GM23338 (cell line): ENCODE data around the gene ABCA7. TPM values are rescaled to one million over a fixed set of nuclear protein-coding genes. Genes with fewer than 3 reads are reported as not detected.

Experiments used
- ATAC-seq: fragments of 200-7000 bp; cut with Tn5 transposase; 3 replicates; pipeline ENCODE4 v1.9.1; 2020
- DNase-seq: peaks from one replicate; pipeline ENCODE4 v3.0.0-alpha.2; 2015; ENCODE audit warnings: low spot score
- H2AFZ ChIP-seq: fragments of 200-600 bp; sonication (generic); 2 replicates; pipeline ENCODE4 v1.8.0; 2016; ENCODE audit warnings: antibody characterized with exemption, mild to moderate bottlenecking, moderate library complexity
- H3F3A ChIP-seq: fragments of 200-600 bp; sonication (generic); replicated peaks from 2 replicates; pipeline ENCODE4 v1.8.0; 2017; ENCODE audit warnings: antibody characterized with exemption, mixed run types, low read depth
- H3K27ac ChIP-seq: fragments of 200-600 bp; sonication (generic); 2 replicates; pipeline ENCODE4 v1.6.1; 2016; ENCODE audit warnings: low read depth
- H3K27me3 ChIP-seq: fragments of 200-600 bp; sonication (generic); 2 replicates; pipeline ENCODE4 v1.8.0; 2016; ENCODE audit warnings: mild to moderate bottlenecking, mixed run types, moderate library complexity; ENCODE audit not compliant: insufficient read depth
- H3K36me3 ChIP-seq: fragments of 200-600 bp; sonication (generic); 2 replicates; pipeline ENCODE4 v1.8.0; 2016; ENCODE audit warnings: mild to moderate bottlenecking; ENCODE audit not compliant: insufficient read depth
- H3K4me1 ChIP-seq: fragments of 200-600 bp; sonication (generic); 2 replicates; pipeline ENCODE4 v1.8.0; 2016; ENCODE audit warnings: mild to moderate bottlenecking, moderate library complexity; ENCODE audit not compliant: insufficient read depth
- H3K4me2 ChIP-seq: fragments of 200-600 bp; sonication (generic); 2 replicates; pipeline ENCODE4 v1.7.1; 2017; ENCODE audit warnings: mixed run types
- H3K4me3 ChIP-seq: fragments of 200-600 bp; sonication (generic); 2 replicates; pipeline ENCODE4 v1.6.1; 2016; ENCODE audit warnings: mixed run types
- H3K79me2 ChIP-seq: fragments of 200-600 bp; sonication (generic); replicated peaks from 2 replicates; pipeline ENCODE4 v1.8.0; 2017; ENCODE audit warnings: mild to moderate bottlenecking; ENCODE audit not compliant: insufficient read depth
- H3K9me2 ChIP-seq: fragments of 200-600 bp; sonication (generic); 2 replicates; pipeline ENCODE4 v1.8.0; 2017; ENCODE audit not compliant: insufficient read depth
- H4K20me1 ChIP-seq: fragments of 200-600 bp; sonication (generic); replicated peaks from 2 replicates; pipeline ENCODE4 v1.8.0; 2017; ENCODE audit warnings: mild to moderate bottlenecking; ENCODE audit not compliant: insufficient read depth
- H3K27ac Mint-ChIP-seq: 2 replicates; pipeline ENCODE4 v1.8.0; 2020; ENCODE audit warnings: inconsistent platforms, mild to moderate bottlenecking, moderate library complexity, mixed read lengths
- H3K27me3 Mint-ChIP-seq: 3 replicates; pipeline ENCODE4 v1.8.0; 2022; ENCODE audit warnings: low read depth, mild to moderate bottlenecking, moderate library complexity, mixed read lengths, inconsistent platforms; ENCODE audit not compliant: insufficient read depth, poor library complexity
- H3K36me3 Mint-ChIP-seq: 3 replicates; pipeline ENCODE4 v1.8.0; 2021; ENCODE audit warnings: low read depth, mild to moderate bottlenecking, inconsistent platforms, moderate library complexity, mixed read lengths
- H3K4me1 Mint-ChIP-seq: 3 replicates; pipeline ENCODE4 v1.8.0; 2020; ENCODE audit warnings: mild to moderate bottlenecking, inconsistent platforms, mixed read lengths
- H3K4me3 Mint-ChIP-seq: 3 replicates; pipeline ENCODE4 v1.8.0; 2021; ENCODE audit warnings: moderate library complexity, mild to moderate bottlenecking, inconsistent platforms, mixed read lengths
- H3K9me3 Mint-ChIP-seq: 3 replicates; pipeline ENCODE4 v1.8.0; 2020; ENCODE audit warnings: moderate library complexity, mild to moderate bottlenecking, inconsistent platforms, mixed read lengths
- CREB1 ChIP-seq: fragments of 250-450 bp; sonication (Bioruptor Pico); IDR thresholded peaks from 2 replicates; pipeline ENCODE4 v1.5.0; 2020; ENCODE audit warnings: low read depth, mild to moderate bottlenecking, moderate library complexity
- CTCF ChIP-seq, 2 experiments: fragments of 200-600 bp in 1 of 2; sonication (generic) in 1 of 2; conservative IDR thresholded peaks; 2 replicates each; pipeline versions ENCODE4 v1.5.1 to v1.6.1; 2016 to 2017; ENCODE audit warnings: antibody characterized with exemption in 2 of 2, low read depth in 2 of 2, mild to moderate bottlenecking in 2 of 2, moderate library complexity in 1 of 2
- ETS1 ChIP-seq: IDR thresholded peaks from 2 replicates; pipeline ENCODE4 v1.6.1; 2016; ENCODE audit warnings: antibody characterized with exemption
- EZH2 ChIP-seq: fragments of 200-600 bp; sonication (generic); IDR thresholded peaks from one replicate; pipeline ENCODE4 v1.8.0; 2017; ENCODE audit warnings: antibody characterized with exemption, mild to moderate bottlenecking, low read depth; ENCODE audit not compliant: unreplicated experiment
- EZH2phosphoT487 ChIP-seq: fragments of 200-600 bp; sonication (generic); IDR thresholded peaks from one replicate; pipeline ENCODE4 v1.8.1; 2018; ENCODE audit warnings: antibody characterized with exemption; ENCODE audit not compliant: unreplicated experiment
- JUNB ChIP-seq: IDR thresholded peaks from one replicate; pipeline ENCODE4 v1.6.1; 2016; ENCODE audit warnings: antibody characterized with exemption; ENCODE audit not compliant: unreplicated experiment
- NANOG ChIP-seq: IDR thresholded peaks from 2 replicates; pipeline ENCODE4 v1.6.1; 2016; ENCODE audit warnings: antibody characterized with exemption, borderline replicate concordance
- POLR2AphosphoS5 ChIP-seq: IDR thresholded peaks from 2 replicates; pipeline ENCODE4 v1.6.1; 2016; ENCODE audit warnings: antibody characterized with exemption, low read depth
- REST ChIP-seq: IDR thresholded peaks from one replicate; pipeline ENCODE4 v1.6.1; 2018; ENCODE audit warnings: antibody characterized with exemption; ENCODE audit not compliant: unreplicated experiment
- STAT1 ChIP-seq: IDR thresholded peaks from one replicate; pipeline ENCODE4 v1.6.1; 2016; ENCODE audit warnings: antibody characterized with exemption; ENCODE audit not compliant: unreplicated experiment
- ZNF114 ChIP-seq: fragments of 250-450 bp; sonication (Bioruptor Pico); IDR thresholded peaks from 2 replicates; pipeline ENCODE4 v1.5.0; 2020; ENCODE audit warnings: mild to moderate bottlenecking, moderate library complexity
- ZNF331 ChIP-seq: fragments of 250-450 bp; sonication (Bioruptor Pico); IDR thresholded peaks from 2 replicates; pipeline ENCODE4 v1.5.0; 2020; ENCODE audit warnings: low read depth, mild to moderate bottlenecking, moderate library complexity
- ZNF462 ChIP-seq: fragments of 250-450 bp; sonication (Bioruptor Pico); IDR thresholded peaks from 2 replicates; pipeline ENCODE4 v1.5.0; 2020; ENCODE audit warnings: mild to moderate bottlenecking, moderate library complexity
- polyA plus RNA-seq: library from polyadenylated mRNA; unstranded; fragments of >200 nt; fragmentation: Nextera tagmentation; extraction: Ambion mirVana; gene quantifications from 2 replicates; pipeline ENCODE4 v1.2.1, GENCODE V29; 2016
- total RNA-seq: library from RNA; depleted of rRNA; stranded (reverse); fragments of >200 nt; shearing (Covaris generic); gene quantifications from 2 replicates; pipeline ENCODE4 v1.2.3, GENCODE V29; 2014

The ABCA7 gene
- total and polyA plus RNA-seq, 2 experiments from 2014 or later, result 22.2 to 27.4 TPM

GRCh38 chr19:1049106-1049505 lies 9.2 kb downstream of the ABCA7 start:
- no peaks in the 10 kb centered on the region for H3K79me2 ChIP-seq
- no peaks in the 10 kb centered on the region for H3K27me3 ChIP-seq
- peaks cover 21% of the 10 kb centered on the region for H3K27me3 Mint-ChIP-seq
- no peaks in the 10 kb centered on the region for H3F3A ChIP-seq
- peaks cover 8% of the 10 kb centered on the region; the same call in 2 of the 3 replicates for H3K9me3 Mint-ChIP-seq
- H3K4me3 Mint-ChIP-seq, result no peak overlapping the region
- no peak overlapping the region for H3K27ac Mint-ChIP-seq
- H3K4me2 ChIP-seq, result no peak overlapping the region
- H2AFZ ChIP-seq, result no peak overlapping the region
- peaks cover 19% of the 10 kb centered on the region for H3K36me3 Mint-ChIP-seq
- no peak for TF ChIP-seq STAT1
- no peak for TF ChIP-seq REST
- TF ChIP-seq JUNB, result no peak
- no peak for TF ChIP-seq ZNF114
- TF ChIP-seq ETS1, result no peak
- no peak for TF ChIP-seq NANOG
- no peak for TF ChIP-seq CREB1 (CRISPR knock-in tag)
- no peak for TF ChIP-seq ZNF331 (CRISPR knock-in tag)
- no peak for TF ChIP-seq EZH2
- TF ChIP-seq ZNF462 (CRISPR knock-in tag), result no peak
- TF ChIP-seq EZH2phosphoT487, result no peak
- TF ChIP-seq CTCF (conservative IDR thresholded peaks at IDR 0.05; ENCODE audit: low read depth in 2 of 2), result no peak
- TF ChIP-seq POLR2AphosphoS5, result no peak
- no peaks in the 10 kb centered on the region for H3K36me3 ChIP-seq
- DNase-seq (no peak), ATAC-seq (no peak)
- H3K4me3 ChIP-seq, result no peak overlapping the region
- H3K4me1 Mint-ChIP-seq, result no peaks in the 10 kb centered on the region
- no peaks in the 10 kb centered on the region for H4K20me1 ChIP-seq
- no peak overlapping the region for H3K27ac ChIP-seq
- H3K9me2 ChIP-seq, result no peaks in the 10 kb centered on the region
- H3K4me1 ChIP-seq, result no peaks in the 10 kb centered on the region
